Skeletal muscle cell (primary cell): Measurements from ENCODE around the gene LYPD6B.

Source experiments
- DNase-seq: peaks from one replicate; pipeline ENCODE4 v3.0.0-alpha.2; 2010; ENCODE audit warnings: low read depth
- H3K4me3 ChIP-seq: 2 replicates; pipeline ENCODE4 v1.5.1; 2011; ENCODE audit warnings: low read depth, mild to moderate bottlenecking, control low read depth, low read length, moderate library complexity

LYPD6B gene

GRCh38 chr2:149038442-149039212 is at the start of gene LYPD6B:
TSS of gene LYPD6B (plus strand) at chr2:149038699. CDS start at chr2:149130949, 92,250 bp downstream.
- no peak for DNase-seq
- H3K4me3 ChIP-seq, result peak within 1 kb of the TSS; percentile 31

- DNase-seq, result peak; percentile 36
- no peak overlapping the region for H3K4me3 ChIP-seq
Measured at GRCh38 chr2:148989882-148990493, 48.5 kb upstream of the LYPD6B start.

- DNase-seq, result no peak
- no peak overlapping the region for H3K4me3 ChIP-seq
Measured at GRCh38 chr2:148990968-148991367, 47.5 kb upstream of the LYPD6B start.

GRCh38 chr2:148992448-148992847 is 46.1 kb upstream of the LYPD6B start:
- H3K4me3 ChIP-seq, result no peak overlapping the region
- DNase-seq, result no peak

GRCh38 chr2:148993351-148993750 is 45.1 kb upstream of the LYPD6B start:
- H3K4me3 ChIP-seq, result no peak overlapping the region
- no peak for DNase-seq

GRCh38 chr2:148994341-148994740 is 44.2 kb upstream of the LYPD6B start:
- no peak for DNase-seq
- no peak overlapping the region for H3K4me3 ChIP-seq

GRCh38 chr2:148996805-148997204 is 41.7 kb upstream of the LYPD6B start:
- DNase-seq, result no peak
- no peak overlapping the region for H3K4me3 ChIP-seq

GRCh38 chr2:148998165-148998830 is 40.2 kb upstream of the LYPD6B start:
- H3K4me3 ChIP-seq, result no peak overlapping the region
- DNase-seq, result no peak

- H3K4me3 ChIP-seq, result no peak overlapping the region
- no peak for DNase-seq
Measured at GRCh38 chr2:148998831-148999200, 39.7 kb upstream of the LYPD6B start.

- no peak overlapping the region for H3K4me3 ChIP-seq
- no peak for DNase-seq
Measured at GRCh38 chr2:148999451-148999921, 39.0 kb upstream of the LYPD6B start.

- DNase-seq, result no peak
Measured at GRCh38 chr2:149000158-149000938, 38.2 kb upstream of the LYPD6B start.

GRCh38 chr2:149001496-149001895 is 37.0 kb upstream of the LYPD6B start:
- no peak overlapping the region for H3K4me3 ChIP-seq
- DNase-seq, result no peak

More at GRCh38 chr2:149000158-149000938, 38.2 kb upstream of the LYPD6B start:
- no peak overlapping the region for H3K4me3 ChIP-seq

GRCh38 chr2:149002378-149002890 is 36.1 kb upstream of the LYPD6B start:
- H3K4me3 ChIP-seq, result no peak overlapping the region
- DNase-seq, result no peak

GRCh38 chr2:149002891-149003740 is 35.4 kb upstream of the LYPD6B start:
- no peak overlapping the region for H3K4me3 ChIP-seq
- DNase-seq, result no peak

- DNase-seq, result no peak
- H3K4me3 ChIP-seq, result no peak overlapping the region
Measured at GRCh38 chr2:149004836-149005235, 33.7 kb upstream of the LYPD6B start.

- H3K4me3 ChIP-seq, result no peak overlapping the region
- DNase-seq, result no peak
Measured at GRCh38 chr2:149005471-149006077, 32.9 kb upstream of the LYPD6B start.

- no peak overlapping the region for H3K4me3 ChIP-seq
- no peak for DNase-seq
Measured at GRCh38 chr2:149006883-149007543, 31.5 kb upstream of the LYPD6B start.

- no peak overlapping the region for H3K4me3 ChIP-seq
- DNase-seq, result no peak
Measured at GRCh38 chr2:149008381-149008780, 30.1 kb upstream of the LYPD6B start.
